Body of pancreas (tissue), 4 donors: ENCODE results near the gene CDH4. TPM values are rescaled to one million over a fixed set of nuclear protein-coding genes. Genes with fewer than 3 reads are reported as not detected.

Experiments
- ATAC-seq: fragments of 150-250 bp; one replicate; pipeline ENCODE4 v1.9.1; 2016
- DNase-seq, 4 donors: peaks; one replicate each; pipeline ENCODE4 v3.0.0-alpha.2; 2019
- H3K27ac ChIP-seq, 4 donors: fragments of 200-600 bp; sonication (generic); 1 replicate in 3 of 4; 2 replicates in 1 of 4; pipeline versions ENCODE4 v1.5.1 to v1.6.1; 2016 to 2019; ENCODE audit warnings: mild to moderate bottlenecking in 1 of 4, mixed read lengths in 1 of 4, moderate library complexity in 1 of 4
- H3K27me3 ChIP-seq, 2 donors: fragments of 200-600 bp; sonication (generic); one replicate each; pipeline ENCODE4 v1.6.0; 2016; ENCODE audit warnings: mild to moderate bottlenecking in 1 of 2
- H3K36me3 ChIP-seq, 2 donors: fragments of 200-600 bp; sonication (generic); replicated peaks in 1 of 2; 2 replicates each; pipeline ENCODE4 v1.5.1; 2016; ENCODE audit warnings: low read depth in 2 of 2; ENCODE audit not compliant: insufficient read depth in 1 of 2
- H3K4me1 ChIP-seq: fragments of 200-600 bp; sonication (generic); one replicate; pipeline ENCODE4 v1.6.0; 2016
- H3K4me3 ChIP-seq, 2 donors: fragments of 200-600 bp; sonication (generic); 1 replicate in 1 of 2; 2 replicates in 1 of 2; pipeline ENCODE4 v1.5.1; 2016 to 2019
- H3K9me3 ChIP-seq, 3 donors: fragments of 200-600 bp; sonication (generic); 1 replicate in 2 of 3; 2 replicates in 1 of 3; pipeline ENCODE4 v1.5.1; 2016
- CTCF ChIP-seq, 7 experiments: fragments of 450-650 bp in 4 of 7; fragments of 200-600 bp in 3 of 7; sonication (generic) in 3 of 7; IDR thresholded peaks; one replicate each; pipeline ENCODE4 v1.5.1; 2016 to 2019; ENCODE audit warnings: antibody characterized with exemption in 7 of 7
- POLR2A ChIP-seq, 3 donors: fragments of 450-650 bp; IDR thresholded peaks; one replicate each; pipeline ENCODE4 v1.6.1; 2016; ENCODE audit warnings: antibody characterized with exemption in 3 of 3, mild to moderate bottlenecking in 2 of 3
- WGBS, 2 donors: methylation state at CpG; one replicate each; pipeline ENCODE4 v1.1.5; 2017; 5-methylcytosine and 5-hydroxymethylcytosine counted together
- intact Hi-C: fragments of 100-400 bp; cut with DNase I; formaldehyde crosslinking; loops from one replicate; pipeline ENCODE4 v1.15.1; 2023
- total RNA-seq, 2 donors: library from RNA; depleted of rRNA; stranded (reverse); fragments of >200 nt; gene quantifications; one replicate each; pipeline ENCODE4 v1.1.0, GENCODE V29; 2016

Gene CDH4
- total RNA-seq, 2 donors from 2014 or later, result 0.33 to 0.52 TPM

GRCh38 chr20:61817575-61817974 lies 565.5 kb downstream of the CDH4 start:
- intact Hi-C loops, result no loop called here
- WGBS, 2 donors, result 81 to 89% methylated on average over 6 to 13 of the region's 13 CpGs
- no peak overlapping the region for H3K27ac ChIP-seq
- H3K27me3 ChIP-seq, result no peaks in the 10 kb centered on the region
- DNase-seq (no peak), ATAC-seq (no peak)
- no peaks in the 10 kb centered on the region for H3K9me3 ChIP-seq
- TF ChIP-seq CTCF (IDR thresholded peaks at IDR 0.05), result no peak
- H3K4me1 ChIP-seq, result no peaks in the 10 kb centered on the region
- H3K4me3 ChIP-seq, result no peak overlapping the region
- H3K36me3 ChIP-seq, result no peaks in the 10 kb centered on the region

GRCh38 chr20:61818746-61819573 lies 566.9 kb downstream of the CDH4 start:
- Histone ChIP-seq H3K4me3 (no peak overlapping the region), H3K27me3 (no peaks in the 10 kb centered on the region), H3K9me3 (no peaks in the 10 kb centered on the region), H3K4me1 (no peaks in the 10 kb centered on the region), H3K27ac (no peak overlapping the region), H3K36me3 (no peaks in the 10 kb centered on the region)
- WGBS, 2 donors, result 82 to 90% methylated on average over 28 to 32 of the region's 32 CpGs
- TF ChIP-seq CTCF (IDR thresholded peaks at IDR 0.05) (no peak), POLR2A (IDR thresholded peaks at IDR 0.05) (no peak)
- DNase-seq (no peak), ATAC-seq (no peak)
- intact Hi-C loops, result no loop called here

- ATAC-seq (no peak), DNase-seq (no peak)
- Histone ChIP-seq H3K27ac (no peak overlapping the region), H3K36me3 (no peaks in the 10 kb centered on the region), H3K4me1 (no peaks in the 10 kb centered on the region), H3K27me3 (no peaks in the 10 kb centered on the region), H3K4me3 (no peak overlapping the region), H3K9me3 (no peaks in the 10 kb centered on the region)
- 54 to 70% methylated on average over 3 of the region's 3 CpGs for WGBS, 2 donors
- TF ChIP-seq CTCF (IDR thresholded peaks at IDR 0.05) (no peak), POLR2A (IDR thresholded peaks at IDR 0.05) (no peak)
- intact Hi-C loops, result no loop called here
Observed at GRCh38 chr20:61819574-61819846, 567.4 kb downstream of the CDH4 start.

GRCh38 chr20:61819921-61820825 lies 568.1 kb downstream of the CDH4 start:
- H3K4me3 ChIP-seq, result no peak overlapping the region
- DNase-seq, result no peak
- H3K27me3 ChIP-seq, result no peaks in the 10 kb centered on the region
- intact Hi-C loops, result no loop called here
- TF ChIP-seq CTCF (IDR thresholded peaks at IDR 0.05) (no peak), POLR2A (IDR thresholded peaks at IDR 0.05) (no peak)
- no peaks in the 10 kb centered on the region for H3K4me1 ChIP-seq
- WGBS, 2 donors, result 68 to 71% methylated on average over 19 to 27 of the region's 27 CpGs
- ATAC-seq, result no peak
- H3K36me3 ChIP-seq, result no peaks in the 10 kb centered on the region
- no peak overlapping the region for H3K27ac ChIP-seq
- no peaks in the 10 kb centered on the region for H3K9me3 ChIP-seq
